Stimulated activated CD8-positive, alpha-beta memory T cell treated with anti-CD3 and anti-CD28 coated beads, Interleukin-12 subunit alpha, Interleukin-12 subunit beta, amount 100 ng/mL, for 24 hours (primary cell): ENCODE data around the gene SIGLEC11.
"Not testable (repeated sequence)": the region's sequence is repeated elsewhere in the genome, so short reads cannot be mapped to it uniquely, and the experiment has no call there.

Experiments used
- DNase-seq: peaks from one replicate; pipeline ENCODE4 v3.0.0-alpha.2; 2020; ENCODE audit errors: extremely low read depth

The SIGLEC11 gene

GRCh38 chr19:49981603-49982593 lies 20.9 kb upstream of the SIGLEC11 start:
- no peak for DNase-seq

DNA sequence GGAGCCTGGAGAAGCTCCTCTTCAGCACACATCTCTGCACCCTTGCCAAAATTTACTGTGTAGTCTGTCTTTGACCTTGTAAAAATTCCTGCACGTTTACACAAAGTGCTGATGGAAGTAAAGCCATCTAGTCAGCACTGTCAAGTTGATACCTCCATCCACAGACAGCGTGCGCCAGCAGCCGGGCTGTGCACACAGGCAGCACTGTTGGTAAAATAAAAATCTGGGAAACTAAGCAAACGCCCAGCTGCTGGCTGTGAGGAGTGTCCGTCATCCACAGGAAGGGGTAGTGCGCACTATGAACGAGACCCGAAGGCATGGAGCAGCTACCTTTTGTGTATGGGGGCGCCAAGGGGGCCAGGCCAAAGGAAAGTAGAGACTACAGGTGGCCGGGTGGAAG lies 17.4 kb upstream of the SIGLEC11 start:
- DNase-seq = no peak

- no peak for DNase-seq
Observed at GRCh38 chr19:49977881-49978280, 16.9 kb upstream of the SIGLEC11 start.

DNA sequence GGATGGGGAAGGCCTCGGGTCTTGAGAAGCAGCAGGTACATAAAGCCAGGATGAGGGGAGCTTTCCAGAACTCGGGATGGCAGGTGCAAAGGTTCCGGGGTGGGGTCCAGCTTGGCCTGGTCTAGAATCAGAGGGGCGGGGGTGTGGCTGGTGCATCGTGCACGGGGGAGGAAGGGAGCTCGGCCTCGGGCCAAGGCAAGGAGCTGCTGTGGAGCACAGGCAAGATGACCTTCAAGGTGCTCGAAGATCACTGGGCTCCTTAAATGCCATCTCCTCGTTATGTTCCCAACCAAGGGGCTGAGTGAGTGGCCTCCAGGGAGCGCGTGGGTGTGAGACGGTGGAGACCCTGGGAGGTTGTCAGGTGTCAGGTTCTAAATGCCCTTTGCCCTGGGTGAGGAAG lies 16.1 kb upstream of the SIGLEC11 start:
- DNase-seq = no peak

DNA sequence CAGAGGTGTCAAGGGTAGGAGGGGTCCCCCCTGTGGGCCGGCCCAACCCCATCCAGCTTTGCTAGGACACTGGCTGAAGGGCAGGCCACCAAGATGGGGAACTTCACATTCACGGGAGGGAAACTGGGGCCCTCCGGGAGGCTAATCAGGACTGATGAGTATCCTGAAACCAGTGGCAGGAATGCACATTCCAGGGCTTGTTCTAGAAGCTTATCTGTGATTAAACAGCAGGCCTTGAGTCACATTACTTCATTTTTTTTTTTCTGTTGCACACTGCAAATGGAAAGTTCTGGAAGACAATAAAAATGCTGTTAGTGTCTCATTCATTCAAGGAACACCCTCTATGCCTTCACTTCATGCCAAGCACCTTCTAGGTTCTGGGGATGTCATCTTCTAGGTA lies 15.5 kb upstream of the SIGLEC11 start:
- DNase-seq = no peak

GRCh38 chr19:49975051-49975450 lies 14.1 kb upstream of the SIGLEC11 start:
- no peak for DNase-seq

DNA sequence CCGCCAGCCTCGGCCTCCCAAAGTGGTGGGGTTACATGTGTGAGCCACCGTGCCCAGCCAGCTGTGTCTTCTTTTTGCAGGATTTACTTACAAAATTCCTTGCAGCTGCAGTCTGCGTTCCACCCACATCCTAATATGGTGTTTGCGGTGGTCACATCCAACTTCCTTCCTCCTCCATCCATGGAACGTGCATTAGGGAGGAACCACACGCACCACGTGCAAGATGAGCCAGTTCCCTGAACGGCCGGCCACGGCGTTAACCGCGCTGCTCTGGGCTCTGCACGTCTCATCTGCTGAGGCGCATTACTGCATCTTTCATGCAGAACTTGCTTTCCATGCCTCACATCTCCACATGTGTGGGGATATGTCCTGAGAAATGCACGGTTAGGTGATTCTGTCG lies 13.0 kb upstream of the SIGLEC11 start:
- no peak for DNase-seq

- DNase-seq = no peak
Observed at GRCh38 chr19:49972841-49973240, 11.9 kb upstream of the SIGLEC11 start.

GRCh38 chr19:49971991-49972411 lies 11.0 kb upstream of the SIGLEC11 start:
- DNase-seq = no peak

DNA sequence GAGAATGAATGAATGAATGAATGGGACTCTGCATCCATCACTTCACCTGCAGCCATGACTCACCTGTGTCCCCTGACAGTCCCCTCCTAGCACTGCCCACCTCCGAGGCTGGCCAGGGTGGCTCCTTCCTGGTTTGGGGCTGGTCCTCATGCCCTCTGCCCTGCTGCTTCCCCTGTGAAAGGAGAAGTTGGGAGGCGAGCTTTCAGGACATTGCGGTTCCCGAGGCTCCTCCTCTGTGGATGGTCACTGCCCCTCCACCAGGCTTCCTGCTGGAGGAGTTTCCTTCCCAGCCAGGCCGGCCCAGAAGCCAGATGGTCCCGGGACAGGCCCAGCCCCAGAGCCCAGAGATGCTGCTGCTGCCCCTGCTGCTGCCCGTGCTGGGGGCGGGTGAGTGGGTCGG lies 8.4 kb upstream of the SIGLEC11 start:
- not testable (repeated sequence) for DNase-seq

GRCh38 chr19:49968279-49968922 lies 7.4 kb upstream of the SIGLEC11 start:
- no peak for DNase-seq

- DNase-seq = not testable (repeated sequence)
Observed at GRCh38 chr19:49959892-49960291, 1.1 kb downstream of the SIGLEC11 start.

GRCh38 chr19:49958596-49958995 lies 2.4 kb downstream of the SIGLEC11 start:
- not testable (repeated sequence) for DNase-seq

DNA sequence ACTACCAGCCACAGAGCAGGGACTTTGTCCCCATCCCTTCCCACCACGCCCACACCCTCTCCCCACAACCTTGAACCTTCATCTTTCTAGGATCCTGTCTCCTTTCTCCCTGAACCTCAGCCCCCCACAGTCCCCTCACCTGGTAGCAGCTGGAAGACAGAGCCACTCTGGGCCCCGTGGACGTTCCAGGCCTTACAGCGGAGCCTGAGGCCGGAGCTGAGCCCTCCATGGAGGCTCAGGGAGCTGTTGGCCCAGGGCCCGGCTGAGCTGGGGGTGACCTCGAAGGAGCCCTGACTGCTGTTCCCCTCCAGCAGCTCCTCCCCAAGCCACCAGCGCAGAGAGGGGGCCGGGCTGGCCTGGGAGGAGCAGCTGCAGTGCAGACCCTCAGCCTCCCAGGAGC lies 2.8 kb downstream of the SIGLEC11 start:
- DNase-seq = not testable (repeated sequence)

DNA sequence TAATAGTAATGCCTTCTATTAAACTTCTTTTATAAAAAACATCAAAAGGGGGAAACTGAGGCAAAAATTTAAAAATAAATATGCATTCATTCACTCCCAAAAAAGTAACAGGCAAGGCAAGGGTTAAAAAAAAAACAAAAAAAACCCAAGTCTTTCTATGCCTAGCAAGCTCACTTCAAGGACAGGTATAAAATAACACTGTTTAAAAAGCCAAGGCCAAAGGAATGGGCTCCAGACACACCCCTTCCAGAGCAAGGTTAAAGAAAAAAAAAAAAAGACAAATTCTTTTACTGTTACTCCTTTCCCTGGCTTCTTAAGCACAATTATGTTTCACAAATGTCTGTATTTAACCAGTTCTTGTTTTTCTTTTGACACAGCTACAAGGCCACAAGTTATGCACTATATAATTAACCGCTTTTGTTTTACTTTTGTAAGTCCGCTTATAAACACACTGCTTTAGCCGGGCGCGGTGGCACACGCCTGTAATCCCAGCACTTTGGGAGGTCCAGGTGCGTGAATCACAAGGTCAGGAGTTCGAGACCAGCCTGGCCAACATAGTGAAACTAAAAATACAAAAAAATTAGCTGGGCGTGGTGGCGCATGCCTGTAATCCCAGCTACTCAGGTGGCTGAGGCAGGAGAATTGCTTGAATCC lies 3.6 kb downstream of the SIGLEC11 start:
- no peak for DNase-seq

DNA sequence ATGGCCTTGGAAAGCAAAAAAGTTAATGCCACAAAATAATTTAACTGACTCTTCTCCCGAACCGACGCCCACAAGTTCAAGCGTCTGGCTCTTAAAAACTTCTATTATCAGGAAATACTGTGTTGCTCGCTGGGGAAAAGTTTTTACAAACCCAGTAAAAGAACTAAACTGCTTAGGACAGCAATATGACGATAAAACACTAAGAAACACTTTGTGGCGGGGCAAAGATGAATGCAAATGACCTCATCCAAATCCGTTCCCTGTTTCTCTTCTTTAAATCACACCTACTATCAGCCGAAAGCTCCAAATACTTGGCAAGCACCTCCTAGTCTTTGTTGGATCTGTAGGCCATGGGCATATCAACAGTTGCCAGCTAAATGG lies 4.9 kb downstream of the SIGLEC11 start:
- no peak for DNase-seq

DNA sequence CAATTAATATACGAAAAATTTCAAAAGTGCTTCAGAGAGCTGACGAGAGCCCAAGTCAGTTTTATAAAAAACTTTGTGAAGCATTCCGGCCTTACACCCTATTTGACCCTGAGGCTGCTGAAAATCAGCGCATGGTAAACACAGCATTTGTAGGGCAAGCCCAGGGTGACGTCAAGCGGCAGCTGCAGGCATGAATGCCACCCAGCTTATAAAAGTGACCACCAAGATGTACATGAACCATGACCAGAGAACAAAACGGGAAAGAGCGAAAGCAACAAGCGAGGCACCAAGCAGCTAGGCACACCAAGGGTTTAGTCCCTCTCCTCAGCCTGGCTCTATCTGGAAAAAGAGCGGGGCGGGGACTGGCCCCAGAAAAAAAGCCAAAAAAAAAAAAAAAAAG lies 6.0 kb downstream of the SIGLEC11 start:
- no peak for DNase-seq

GRCh38 chr19:49954092-49954829 lies 6.7 kb downstream of the SIGLEC11 start:
- DNase-seq = no peak

DNA sequence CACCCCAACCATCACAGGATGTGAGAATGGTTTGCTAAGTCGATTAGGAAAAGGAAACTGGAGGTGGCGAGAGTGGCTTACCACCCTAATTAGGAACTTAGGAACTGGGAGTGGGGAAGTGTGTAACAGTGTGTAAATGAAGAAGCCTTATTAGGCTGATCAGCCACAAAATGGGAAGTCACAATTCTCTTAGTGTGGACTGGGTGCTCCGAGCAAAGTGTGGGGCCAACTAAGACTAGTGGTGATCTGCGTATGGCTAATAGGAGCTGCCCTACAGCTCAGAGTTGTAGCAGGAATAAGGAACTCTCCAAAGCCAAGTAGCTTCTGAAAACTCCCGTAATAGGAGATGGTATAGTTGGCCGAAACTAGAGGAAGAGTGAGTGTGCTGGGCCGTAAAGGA lies 7.6 kb downstream of the SIGLEC11 start:
- no peak for DNase-seq

DNA sequence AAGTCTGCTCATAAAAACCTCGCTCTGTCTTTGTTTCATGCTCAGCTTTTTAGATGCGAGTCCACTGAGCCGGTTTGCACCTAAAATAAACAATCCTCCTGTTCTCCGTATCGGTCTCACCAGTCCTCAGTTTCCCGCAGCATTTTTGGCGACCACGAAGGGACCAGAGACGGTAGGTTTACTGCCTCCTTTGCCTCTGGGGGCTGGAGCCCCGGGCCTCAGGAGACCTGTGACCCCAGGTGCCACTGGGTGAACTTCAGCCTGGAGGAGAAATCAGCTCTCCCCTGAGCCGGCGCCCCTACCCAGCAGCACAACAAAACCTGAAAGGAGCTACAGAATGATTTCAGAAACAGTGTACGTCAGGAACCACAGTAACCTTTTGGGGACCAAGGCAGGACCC lies 8.1 kb downstream of the SIGLEC11 start:
- DNase-seq = no peak

DNA sequence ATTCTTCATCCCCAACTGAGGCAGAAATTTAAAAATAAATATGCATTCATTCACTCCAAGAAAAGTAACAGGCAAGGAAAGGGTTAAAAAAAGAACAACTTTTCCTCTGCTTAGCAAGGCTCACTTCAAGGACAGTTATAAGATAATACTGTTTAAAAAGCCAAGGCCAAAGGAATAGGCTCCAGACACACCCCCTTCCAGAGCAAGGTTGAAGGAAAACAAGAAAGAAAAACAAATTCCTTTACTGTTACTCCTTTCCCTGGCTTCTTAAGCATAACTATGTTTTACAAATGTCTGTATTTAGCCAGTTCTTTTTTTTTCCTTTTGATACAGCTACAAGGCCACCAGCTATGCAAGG lies 8.5 kb downstream of the SIGLEC11 start:
- no peak for DNase-seq
